Neural cell (in vitro differentiated cells): ENCODE measurements around the gene ATF7. TPM values are rescaled to one million over a fixed set of nuclear protein-coding genes. Genes with fewer than 3 reads are reported as not detected.
"Not testable (repeated sequence)": the region's sequence is repeated elsewhere in the genome, so short reads cannot be mapped to it uniquely, and the experiment has no call there.

Experiments
- H2AFZ ChIP-seq: fragments of 200-600, 300-800 bp; sonication (generic), shearing (Covaris generic); 2 replicates; pipeline ENCODE4 v1.6.0; 2014; ENCODE audit warnings: low read depth, mild to moderate bottlenecking, antibody characterized with exemption, low read length, moderate library complexity
- H3F3A ChIP-seq: fragments of 200-600 bp; shearing (Covaris generic); 2 replicates; pipeline ENCODE4 v1.6.1; 2016; ENCODE audit warnings: mild to moderate bottlenecking, moderate library complexity, mixed read lengths, antibody characterized with exemption, low read length; ENCODE audit not compliant: insufficient read depth, poor library complexity, severe bottlenecking
- H3K27ac ChIP-seq: fragments of 200-600, 300-800 bp; sonication (generic), shearing (Covaris generic); 2 replicates; pipeline ENCODE4 v1.5.1; 2014; ENCODE audit warnings: mild to moderate bottlenecking, low read length, moderate library complexity
- H3K27me3 ChIP-seq: fragments of 300-800, 200-600 bp; sonication (generic), shearing (Covaris generic); 2 replicates; pipeline ENCODE4 v1.6.0; 2014; ENCODE audit warnings: mild to moderate bottlenecking, low read depth, low read length, moderate library complexity; ENCODE audit not compliant: insufficient read depth
- H3K36me3 ChIP-seq: fragments of 300-800, 200-600 bp; sonication (generic), shearing (Covaris generic); 2 replicates; pipeline ENCODE4 v1.5.1; 2014; ENCODE audit warnings: mild to moderate bottlenecking, antibody characterized with exemption, low read length, moderate library complexity; ENCODE audit not compliant: insufficient read depth
- H3K4me2 ChIP-seq: fragments of 300-800, 200-600 bp; sonication (generic), shearing (Covaris generic); 2 replicates; pipeline ENCODE4 v1.6.0; 2014; ENCODE audit warnings: mild to moderate bottlenecking, low read length
- H3K4me3 ChIP-seq: fragments of 300-800, 200-600 bp; sonication (generic), shearing (Covaris generic); 2 replicates; pipeline ENCODE4 v1.5.1; 2014; ENCODE audit warnings: mild to moderate bottlenecking, low read length, moderate library complexity
- H3K79me2 ChIP-seq: fragments of 200-600 bp; shearing (Covaris generic); replicated peaks from 2 replicates; pipeline ENCODE4 v1.6.0; 2014; ENCODE audit warnings: mild to moderate bottlenecking, low read length, moderate library complexity; ENCODE audit not compliant: insufficient read depth
- H3K9ac ChIP-seq: fragments of 300-800, 200-600 bp; sonication (generic), shearing (Covaris generic); 2 replicates; pipeline ENCODE4 v1.6.1; 2016; ENCODE audit warnings: mild to moderate bottlenecking, low read length, mixed read lengths
- H3K9me2 ChIP-seq: fragments of 200-600 bp; shearing (Covaris generic); 2 replicates; pipeline ENCODE4 v1.6.1; 2016; ENCODE audit warnings: mild to moderate bottlenecking, low read length, mixed read lengths; ENCODE audit not compliant: insufficient read depth
- H3K9me3 ChIP-seq: fragments of 200-600, 300-800 bp; sonication (generic), shearing (Covaris generic); 2 replicates; pipeline ENCODE4 v1.6.1; 2016; ENCODE audit warnings: mild to moderate bottlenecking, mixed run types, low read length, moderate library complexity, mixed read lengths
- H4K20me1 ChIP-seq: fragments of 200-600 bp; shearing (Covaris generic); 2 replicates; pipeline ENCODE4 v1.6.1; 2016; ENCODE audit warnings: mild to moderate bottlenecking, mixed run types; ENCODE audit not compliant: insufficient read depth
- CTCF ChIP-seq: fragments of 450-650 bp; IDR thresholded peaks from 2 replicates; pipeline ENCODE4 v1.5.1; 2014; ENCODE audit warnings: antibody characterized with exemption, mild to moderate bottlenecking, moderate library complexity; ENCODE audit not compliant: poor library complexity, severe bottlenecking
- EP300 ChIP-seq: fragments of 450-650 bp; conservative IDR thresholded peaks from 2 replicates; pipeline ENCODE4 v1.6.1; 2014; ENCODE audit warnings: antibody characterized with exemption, mild to moderate bottlenecking, moderate library complexity; ENCODE audit not compliant: poor library complexity, severe bottlenecking
- EZH2 ChIP-seq: fragments of 200-600, 300-800 bp; shearing (Covaris generic), sonication (generic); IDR thresholded peaks from 2 replicates; pipeline ENCODE4 v1.6.1; 2014; ENCODE audit warnings: antibody characterized with exemption, low read length, borderline replicate concordance, mild to moderate bottlenecking; ENCODE audit not compliant: insufficient read depth, poor library complexity, severe bottlenecking
- MXI1 ChIP-seq: fragments of 450-650 bp; conservative IDR thresholded peaks from 2 replicates; pipeline ENCODE4 v1.6.1; 2014; ENCODE audit warnings: antibody characterized with exemption, mild to moderate bottlenecking; ENCODE audit not compliant: poor library complexity, severe bottlenecking
- POLR2AphosphoS5 ChIP-seq: IDR thresholded peaks from 2 replicates; pipeline ENCODE4 v1.6.1; 2012
- RAD21 ChIP-seq: fragments of 450-650 bp; conservative IDR thresholded peaks from 2 replicates; pipeline ENCODE4 v1.6.1; 2014; ENCODE audit warnings: antibody characterized with exemption, mild to moderate bottlenecking, moderate library complexity
- REST ChIP-seq: IDR thresholded peaks from 2 replicates; pipeline ENCODE4 v1.6.1; 2012; ENCODE audit warnings: borderline replicate concordance
- SMC3 ChIP-seq: fragments of 450-650 bp; conservative IDR thresholded peaks from 2 replicates; pipeline ENCODE4 v1.6.1; 2014; ENCODE audit warnings: antibody characterized with exemption, mild to moderate bottlenecking, moderate library complexity; ENCODE audit not compliant: poor library complexity
- TAF1 ChIP-seq: IDR thresholded peaks from 2 replicates; pipeline ENCODE4 v1.6.1; 2012; ENCODE audit warnings: low read depth
- polyA plus RNA-seq: library from polyadenylated mRNA; depleted of rRNA; stranded (reverse); fragments of >200 nt; gene quantifications from 2 replicates; pipeline ENCODE4 v1.2.3, GENCODE V29; 2014

Gene ATF7
- polyA plus RNA-seq, 1 donor from 2014 or later, result 6.3 TPM

- no peak for TF ChIP-seq RAD21
Measured at GRCh38 chr12:53550595-53550994, 75.6 kb downstream of the ATF7 start (continued).

GRCh38 chr12:53550131-53550530 is 76.1 kb downstream of the ATF7 start:
- not testable (repeated sequence) for H3K27ac ChIP-seq

GRCh38 chr12:53548354-53548753 is 77.8 kb downstream of the ATF7 start:
- H4K20me1 ChIP-seq, H3K9ac ChIP-seq, H3K9me3 ChIP-seq, H3K79me2 ChIP-seq, H3K36me3 ChIP-seq, H3K9me2 ChIP-seq, H3F3A ChIP-seq, H3K4me2 ChIP-seq, H3K4me3 ChIP-seq, H2AFZ ChIP-seq, H3K27ac ChIP-seq, H3K27me3 ChIP-seq: not testable (repeated sequence)

More at GRCh38 chr12:53550131-53550530, 76.1 kb downstream of the ATF7 start:
- not testable (repeated sequence) for H4K20me1 ChIP-seq, H3K9me2 ChIP-seq, H3K79me2 ChIP-seq, H3K27me3 ChIP-seq, H2AFZ ChIP-seq, H3F3A ChIP-seq, H3K36me3 ChIP-seq, H3K4me3 ChIP-seq, H3K4me2 ChIP-seq, H3K9me3 ChIP-seq, H3K9ac ChIP-seq

- TF ChIP-seq SMC3, result peak; percentile 98
- TF ChIP-seq MXI1, result no peak
- TF ChIP-seq CTCF, result peak; percentile 99
- peak; percentile 96 for TF ChIP-seq RAD21
- Histone ChIP-seq H4K20me1 (no peaks in the 10 kb centered on the region), H3K27ac (no peak overlapping the region), H3K9me3 (no peaks in the 10 kb centered on the region), H3K27me3 (no peaks in the 10 kb centered on the region), H3F3A (no peaks in the 10 kb centered on the region), H3K9me2 (no peaks in the 10 kb centered on the region), H3K79me2 (no peaks in the 10 kb centered on the region), H3K4me2 (no peak overlapping the region), H3K4me3 (no peak overlapping the region), H3K36me3 (no peaks in the 10 kb centered on the region), H2AFZ (no peak overlapping the region), H3K9ac (peak overlapping the region; percentile 10)
Measured at GRCh38 chr12:53543539-53543938, 82.6 kb downstream of the ATF7 start.

- no peak for TF ChIP-seq TAF1
- no peak for TF ChIP-seq POLR2AphosphoS5
- TF ChIP-seq REST, result no peak
- no peak for TF ChIP-seq SMC3
- TF ChIP-seq MXI1, result no peak
- no peak for TF ChIP-seq RAD21
- no peak for TF ChIP-seq CTCF
- TF ChIP-seq EP300, result no peak
- no peak for TF ChIP-seq EZH2
- no peaks in the 10 kb centered on the region for H3F3A ChIP-seq
- H3K27me3 ChIP-seq, result no peaks in the 10 kb centered on the region
- H2AFZ ChIP-seq, result no peak overlapping the region
- H3K79me2 ChIP-seq, result no peaks in the 10 kb centered on the region
- H3K9me3 ChIP-seq, result no peaks in the 10 kb centered on the region
- no peak overlapping the region for H3K27ac ChIP-seq
- H3K9ac ChIP-seq, result no peak overlapping the region
- H4K20me1 ChIP-seq, result no peaks in the 10 kb centered on the region
- H3K36me3 ChIP-seq, result no peaks in the 10 kb centered on the region
- H3K4me2 ChIP-seq, result no peak overlapping the region
- H3K4me3 ChIP-seq, result no peak overlapping the region
- no peaks in the 10 kb centered on the region for H3K9me2 ChIP-seq
Measured at GRCh38 chr12:53539526-53539925, 86.7 kb downstream of the ATF7 start.
